ENCODE data around the gene ADAMTS7.
A peak's percentile ranks its signal among the peaks of the same experiment; 100 is the strongest.

ADAMTS7 gene

DNA sequence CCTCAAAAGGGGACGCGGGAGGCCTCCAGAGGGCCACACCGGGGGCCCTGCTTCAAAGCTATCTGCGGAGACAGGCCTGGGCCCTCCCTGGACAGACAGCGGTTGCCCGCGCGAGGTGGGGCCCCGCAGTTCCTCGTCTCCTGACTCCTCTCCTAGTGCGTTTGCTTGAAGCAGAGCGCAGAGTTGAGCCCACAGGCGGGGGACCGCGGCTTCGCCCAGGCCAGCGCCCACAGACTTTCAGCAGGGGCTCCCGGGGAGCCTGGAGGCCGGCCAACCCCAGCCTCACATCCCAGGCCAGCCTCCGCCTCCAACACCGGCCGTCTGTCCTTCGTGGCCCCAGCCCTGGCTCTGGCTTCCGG lies 540 bp upstream of the ADAMTS7 start:
- TF ChIP-seq, protein P1, sequence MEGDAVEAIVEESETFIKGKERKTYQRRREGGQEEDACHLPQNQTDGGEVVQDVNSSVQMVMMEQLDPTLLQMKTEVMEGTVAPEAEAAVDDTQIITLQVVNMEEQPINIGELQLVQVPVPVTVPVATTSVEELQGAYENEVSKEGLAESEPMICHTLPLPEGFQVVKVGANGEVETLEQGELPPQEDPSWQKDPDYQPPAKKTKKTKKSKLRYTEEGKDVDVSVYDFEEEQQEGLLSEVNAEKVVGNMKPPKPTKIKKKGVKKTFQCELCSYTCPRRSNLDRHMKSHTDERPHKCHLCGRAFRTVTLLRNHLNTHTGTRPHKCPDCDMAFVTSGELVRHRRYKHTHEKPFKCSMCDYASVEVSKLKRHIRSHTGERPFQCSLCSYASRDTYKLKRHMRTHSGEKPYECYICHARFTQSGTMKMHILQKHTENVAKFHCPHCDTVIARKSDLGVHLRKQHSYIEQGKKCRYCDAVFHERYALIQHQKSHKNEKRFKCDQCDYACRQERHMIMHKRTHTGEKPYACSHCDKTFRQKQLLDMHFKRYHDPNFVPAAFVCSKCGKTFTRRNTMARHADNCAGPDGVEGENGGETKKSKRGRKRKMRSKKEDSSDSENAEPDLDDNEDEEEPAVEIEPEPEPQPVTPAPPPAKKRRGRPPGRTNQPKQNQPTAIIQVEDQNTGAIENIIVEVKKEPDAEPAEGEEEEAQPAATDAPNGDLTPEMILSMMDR (IDR thresholded peaks at IDR 0.05; ENCODE audit: insufficient read depth, low read length, poor library complexity, severe bottlenecking) = no peak
- no peak for DNase-seq (ENCODE audit: extremely low read depth, insufficient read length)
- no peaks in the 10 kb centered on the region for H3K36me3 ChIP-seq (ENCODE audit: control insufficient read depth, insufficient read depth, low read length)
- peak overlapping the region; percentile 64 for H3K4me3 ChIP-seq (replicated peaks; ENCODE audit: low read depth, low read length)
- no peaks in the 10 kb centered on the region; the same call in 1 of the 2 replicates for H3K27me3 ChIP-seq (replicated peaks; ENCODE audit: control insufficient read depth, insufficient read depth, low read length)

GRCh38 chr15:78810362-78811123 lies 721 bp downstream of the ADAMTS7 start:
- no peak for DNase-seq (ENCODE audit: extremely low read depth, insufficient read length)
- H3K36me3 ChIP-seq (ENCODE audit: control insufficient read depth, insufficient read depth, low read length) = no peaks in the 10 kb centered on the region
- no peaks in the 10 kb centered on the region; the same call in 1 of the 2 replicates for H3K27me3 ChIP-seq (replicated peaks; ENCODE audit: control insufficient read depth, insufficient read depth, low read length)
- TF ChIP-seq, protein P1 (IDR thresholded peaks at IDR 0.05; ENCODE audit: insufficient read depth, low read length, poor library complexity, severe bottlenecking) = no peak
- H3K4me3 ChIP-seq (replicated peaks; ENCODE audit: low read depth, low read length) = peak overlapping the region; percentile 64

GRCh38 chr15:78810003-78810361 lies 1.3 kb downstream of the ADAMTS7 start:
- no peaks in the 10 kb centered on the region for H3K36me3 ChIP-seq (ENCODE audit: control insufficient read depth, insufficient read depth, low read length)
- TF ChIP-seq, protein P1 (IDR thresholded peaks at IDR 0.05; ENCODE audit: insufficient read depth, low read length, poor library complexity, severe bottlenecking) = no peak
- no peaks in the 10 kb centered on the region; the same call in 1 of the 2 replicates for H3K27me3 ChIP-seq (replicated peaks; ENCODE audit: control insufficient read depth, insufficient read depth, low read length)
- no peak for DNase-seq (ENCODE audit: extremely low read depth, insufficient read length)
- no peak overlapping the region; the same call in 1 of the 2 replicates for H3K4me3 ChIP-seq (replicated peaks; ENCODE audit: low read depth, low read length)

- no peaks in the 10 kb centered on the region; the same call in 1 of the 2 replicates for H3K27me3 ChIP-seq (replicated peaks; ENCODE audit: control insufficient read depth, insufficient read depth, low read length)
- TF ChIP-seq, protein P1 (IDR thresholded peaks at IDR 0.05; ENCODE audit: insufficient read depth, low read length, poor library complexity, severe bottlenecking) = peak; percentile 65
- no peaks in the 10 kb centered on the region for H3K36me3 ChIP-seq (ENCODE audit: control insufficient read depth, insufficient read depth, low read length)
- H3K4me3 ChIP-seq (replicated peaks; ENCODE audit: low read depth, low read length) = no peak overlapping the region
- DNase-seq (ENCODE audit: extremely low read depth, insufficient read length) = no peak
Measured at GRCh38 chr15:78808550-78808949, 2.7 kb downstream of the ADAMTS7 start.

DNA sequence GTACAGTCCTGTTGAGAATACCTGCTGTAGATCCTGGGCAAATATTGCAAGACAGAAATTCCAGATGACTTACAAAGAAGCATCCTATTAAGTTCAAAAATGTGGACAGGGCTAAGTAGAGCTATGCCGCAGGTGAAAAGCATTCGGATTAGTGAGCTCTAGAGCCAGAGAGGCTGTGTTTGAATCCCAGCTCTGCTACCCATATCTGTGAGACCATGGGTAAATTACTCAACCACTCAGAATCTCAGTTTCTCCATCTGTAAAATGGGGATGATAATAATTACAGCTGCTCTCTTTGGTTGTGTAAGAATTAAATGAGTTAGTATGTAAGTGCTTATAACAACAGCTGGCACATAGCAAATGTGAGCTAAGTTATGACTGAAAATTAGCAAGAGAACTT lies 3.9 kb downstream of the ADAMTS7 start:
- Histone ChIP-seq H3K27me3 (replicated peaks; ENCODE audit: control insufficient read depth, insufficient read depth, low read length) (no peaks in the 10 kb centered on the region; the same call in 1 of the 2 replicates), H3K4me3 (replicated peaks; ENCODE audit: low read depth, low read length) (no peak overlapping the region), H3K36me3 (ENCODE audit: control insufficient read depth, insufficient read depth, low read length) (no peaks in the 10 kb centered on the region)
- TF ChIP-seq, protein P1 (IDR thresholded peaks at IDR 0.05; ENCODE audit: insufficient read depth, low read length, poor library complexity, severe bottlenecking) = no peak
- DNase-seq (ENCODE audit: extremely low read depth, insufficient read length) = no peak

All from GM06990 (cell line).